Heart right ventricle (tissue), 16 donors: ENCODE results near the gene WDR36. TPM values are rescaled to one million over a fixed set of nuclear protein-coding genes. Genes with fewer than 3 reads are reported as not detected.

ENCODE experiments used
- ATAC-seq, 8 donors: fragments of 200-7000 bp; cut with Tn5 transposase; one replicate each; pipeline ENCODE4 v1.9.1; 2020; ENCODE audit warnings: mild to moderate bottlenecking in 8 of 8, moderate library complexity in 8 of 8, moderate number of reproducible peaks in 1 of 8
- DNase-seq, 2 donors: peaks; one replicate each; pipeline ENCODE4 v3.0.0-alpha.2; 2020
- H3K27ac ChIP-seq, 10 donors: fragments of 200-600 bp; sonication (generic) in 2 of 10; one replicate each; pipeline versions ENCODE4 v1.5.0 to v1.8.0; 2020 to 2022; ENCODE audit warnings: mild to moderate bottlenecking in 3 of 10
- H3K27me3 ChIP-seq, 7 donors: fragments of 200-600 bp; one replicate each; pipeline ENCODE4 v1.8.0; 2021 to 2022; ENCODE audit warnings: mild to moderate bottlenecking in 2 of 7
- H3K36me3 ChIP-seq, 9 donors: fragments of 200-600 bp; sonication (generic) in 1 of 9; one replicate each; pipeline versions ENCODE4 v1.5.0 to v1.8.0; 2020 to 2022; ENCODE audit warnings: mild to moderate bottlenecking in 2 of 9
- H3K4me1 ChIP-seq, 9 donors: fragments of 200-600 bp; sonication (generic) in 1 of 9; one replicate each; pipeline versions ENCODE4 v1.5.0 to v1.8.0; 2020 to 2022; ENCODE audit warnings: mild to moderate bottlenecking in 4 of 9
- H3K4me3 ChIP-seq, 10 donors: fragments of 200-600 bp; sonication (generic) in 2 of 10; one replicate each; pipeline versions ENCODE4 v1.5.0 to v1.8.0; 2020 to 2022; ENCODE audit warnings: mild to moderate bottlenecking in 7 of 10, moderate library complexity in 2 of 10
- H3K9me3 ChIP-seq, 11 donors: fragments of 200-600 bp in 10 of 11; sonication (generic) in 2 of 11; one replicate each; pipeline versions ENCODE4 v1.5.0 to v1.8.0; 2013 to 2022; ENCODE audit warnings: mild to moderate bottlenecking in 2 of 11, control low read depth in 1 of 11, moderate library complexity in 1 of 11
- CTCF ChIP-seq, 9 donors: fragments of 200-600 bp; sonication (generic) in 2 of 9; IDR thresholded peaks; one replicate each; pipeline versions ENCODE4 v1.5.0 to v1.8.0; 2021 to 2022; ENCODE audit warnings: antibody characterized with exemption in 9 of 9, mild to moderate bottlenecking in 5 of 9, moderate library complexity in 1 of 9
- WGBS, 2 donors: extraction: QIAGEN DNeasy Blood & Tissue Kit; methylation state at CpG; one replicate each; pipeline ENCODE4 v1.1.7; 2013; ENCODE audit warnings: inconsistent platforms in 1 of 2; 5-methylcytosine and 5-hydroxymethylcytosine counted together
- intact Hi-C, 10 donors: fragments of 100-400 bp; cut with DNase I; formaldehyde crosslinking; loops; one replicate each; pipeline versions ENCODE4 v1.11.1 to v1.14.2; 2022
- polyA plus RNA-seq, 2 donors: library from polyadenylated mRNA; stranded (reverse); fragments of 200-250 nt; gene quantifications; one replicate each; pipeline ENCODE4 v1.2.3, GENCODE V29; 2013
- total RNA-seq, 10 donors: library from RNA; stranded (reverse); fragmentation: NEBNext Ultra II Directional in 3 of 10; extraction: Animal tissue kit (Norgen Biotek cat#: 25700) in 3 of 10; gene quantifications; one replicate each; pipeline versions ENCODE4 v1.2.1 to v1.2.4, GENCODE V29; 2021 to 2023
- donor health status: Arrhythmogenic right ventricular cardiomyopathy.
- donor health status: ischemic (EF 13 %, LVEDD 7.1; RV severe dilation, severe dysfunction).
- donor health status: healthy with polysubstance abuse.
- donor health status: DM: no; HTN: yes; CAD: no.
- donor health status: DM: no; HTN: no; CAD: no.
- donor health status: ischemic (EF 25% LVEDD 6.9; RV normal size, moderate dysfunction).
- donor health status: ischemic (EF 25% LVEDD 5.7; RV mildly dilated, moderate dysfunction).
- donor health status: healthy.
- donor health status: DM: yes; HTN: yes; CAD: no.
- donor health status: Ischemic cardiomyopathy.
- donor health status: ischemic (EF 35%, LVEDD 5.7; RV mildly dilated, moderate dysfunction).
- donor health status: nonischemic (EF 11% LVEDD 7.7; RV severe dilation, severe dysfunction).
- donor health status: DM: yes; HTN: yes; CAD: no.
- donor health status: PGD.
- donor health status: ischemic (EF 29% LVEDD 5.4; RV normal size, mild dysfunction).
- donor health status: nonischemic (EF 23%, LVEDD 6.1; RV moderate dilation, normal function).

Gene WDR36
- total and polyA plus RNA-seq, 12 donors: 3.2 to 15.8 (median 12.7) TPM

- Histone ChIP-seq H3K27ac (no peak overlapping the region), H3K36me3 (no peaks in the 10 kb centered on the region), H3K27me3 (no peaks in the 10 kb centered on the region), H3K4me3 (no peak overlapping the region), H3K9me3 (peaks cover 0 to 1% (median 0%) of the 10 kb centered on the region in 11 donors), H3K4me1 (no peaks in the 10 kb centered on the region)
- WGBS, 2 donors: 92 to 100% methylated on average over 1 of the region's 1 CpG
- DNase-seq (no peak), ATAC-seq (no peak)
- intact Hi-C loops: loop anchor here in 2 of 10 donors (5.0 kb wide), 2 partner anchors 114 to 984 kb away; no protein-coding TSS in a partner anchor
- no peak for TF ChIP-seq CTCF (IDR thresholded peaks at IDR 0.05)
Observed at GRCh38 chr5:111163000-111163399, 70.9 kb downstream of the WDR36 start.

- TF ChIP-seq CTCF (IDR thresholded peaks at IDR 0.05): no peak
Observed at GRCh38 chr5:111165058-111165457, 72.9 kb downstream of the WDR36 start.

GRCh38 chr5:111167551-111167950 lies 75.4 kb downstream of the WDR36 start:
- intact Hi-C loops: no loop called here
- Histone ChIP-seq H3K9me3 (peaks cover 0 to 5% (median 0%) of the 10 kb centered on the region in 11 donors), H3K27ac (peak overlapping the region in 1 of 10 donors; percentile 40), H3K4me3 (no peak overlapping the region), H3K4me1 (peaks cover 0 to 7% (median 0%) of the 10 kb centered on the region in 9 donors), H3K36me3 (no peaks in the 10 kb centered on the region), H3K27me3 (peaks cover 0 to 11% (median 0%) of the 10 kb centered on the region in 7 donors)
- no peak for DNase-seq
- peak in 2 of 8 donors; percentile 60 to 69 for ATAC-seq
- TF ChIP-seq CTCF (IDR thresholded peaks at IDR 0.05): no peak
- WGBS, 2 donors: 37 to 58% methylated on average over 2 of the region's 2 CpGs

More at GRCh38 chr5:111165058-111165457, 72.9 kb downstream of the WDR36 start:
- Histone ChIP-seq H3K27ac (no peak overlapping the region), H3K9me3 (peaks cover 0 to 5% (median 0%) of the 10 kb centered on the region in 11 donors), H3K4me3 (no peak overlapping the region), H3K4me1 (peaks cover 0 to 7% (median 0%) of the 10 kb centered on the region in 9 donors), H3K36me3 (no peaks in the 10 kb centered on the region), H3K27me3 (peaks cover 0 to 3% (median 0%) of the 10 kb centered on the region in 7 donors)
- 65 to 88% methylated on average over 2 of the region's 2 CpGs for WGBS, 2 donors
- no peak for DNase-seq
- no peak for ATAC-seq
- intact Hi-C loops: no loop called here

- H3K27ac ChIP-seq: peak overlapping the region in 2 of 10 donors; percentile 40 to 57
- DNase-seq: no peak
- H3K27me3 ChIP-seq: peaks cover 0 to 11% (median 0%) of the 10 kb centered on the region in 7 donors
- H3K4me3 ChIP-seq: no peak overlapping the region
- ATAC-seq: peak in 3 of 8 donors; percentile 15 to 69 (median 57)
- no peaks in the 10 kb centered on the region for H3K36me3 ChIP-seq
- H3K9me3 ChIP-seq: peaks cover 0 to 5% (median 0%) of the 10 kb centered on the region in 11 donors
- H3K4me1 ChIP-seq: peaks cover 0 to 7% (median 0%) of the 10 kb centered on the region in 9 donors
- intact Hi-C loops: no loop called here
- TF ChIP-seq CTCF (IDR thresholded peaks at IDR 0.05): no peak
- 0% methylated on average over 1 of the region's 1 CpG for whole genome bisulfite sequencing, 2 donors
Observed at GRCh38 chr5:111168608-111169007, 76.5 kb downstream of the WDR36 start.
